ENCODE data around the gene KRT13.

KRT13 gene

GRCh38 chr17:41521574-41522261, 16.3 kb upstream of the KRT13 start:
- in situ Hi-C loops (cut with MboI; ENCODE audit: low sequenced_read_pairs): no loop called here

GRCh38 chr17:41520821-41521521, 15.6 kb upstream of the KRT13 start:
- in situ Hi-C loops (cut with MboI; ENCODE audit: low sequenced_read_pairs): no loop called here

- in situ Hi-C loops (cut with MboI; ENCODE audit: low sequenced_read_pairs): no loop called here
Measured at GRCh38 chr17:41519501-41520224, 14.3 kb upstream of the KRT13 start.

GRCh38 chr17:41518789-41519449, 13.5 kb upstream of the KRT13 start, which contains the start of gene KRT15:
KRT15 (minus strand) TSS chr17:41518890; CDS start chr17:41518827, 63 bp downstream.
- in situ Hi-C loops (cut with MboI; ENCODE audit: low sequenced_read_pairs): no loop called here

- in situ Hi-C loops (cut with MboI; ENCODE audit: low sequenced_read_pairs): no loop called here
Measured at GRCh38 chr17:41518031-41518430, 12.6 kb upstream of the KRT13 start.

GRCh38 chr17:41516830-41517283, 11.4 kb upstream of the KRT13 start:
- in situ Hi-C loops (cut with MboI; ENCODE audit: low sequenced_read_pairs): no loop called here

GRCh38 chr17:41516147-41516829, 10.9 kb upstream of the KRT13 start:
- in situ Hi-C loops (cut with MboI; ENCODE audit: low sequenced_read_pairs): no loop called here

GRCh38 chr17:41513168-41513547, 7.7 kb upstream of the KRT13 start:
- in situ Hi-C loops (cut with MboI; ENCODE audit: low sequenced_read_pairs): no loop called here

GRCh38 chr17:41512546-41513167, 7.2 kb upstream of the KRT13 start:
- in situ Hi-C loops (cut with MboI; ENCODE audit: low sequenced_read_pairs): no loop called here

- in situ Hi-C loops (cut with MboI; ENCODE audit: low sequenced_read_pairs): no loop called here
Measured at GRCh38 chr17:41511716-41512115, 6.3 kb upstream of the KRT13 start.

GRCh38 chr17:41511116-41511515, 5.7 kb upstream of the KRT13 start:
- in situ Hi-C loops (cut with MboI; ENCODE audit: low sequenced_read_pairs): no loop called here

GRCh38 chr17:41510251-41511065, 5.0 kb upstream of the KRT13 start:
- in situ Hi-C loops (cut with MboI; ENCODE audit: low sequenced_read_pairs): no loop called here

- in situ Hi-C loops (cut with MboI; ENCODE audit: low sequenced_read_pairs): loop anchor here (5.0 kb wide), 1 partner anchor 40 kb away; no protein-coding TSS in a partner anchor
Measured at GRCh38 chr17:41507315-41507880, 2.0 kb upstream of the KRT13 start.

- in situ Hi-C loops (cut with MboI; ENCODE audit: low sequenced_read_pairs): loop anchor here (5.0 kb wide), 1 partner anchor 41 kb away; no protein-coding TSS in a partner anchor
Measured at GRCh38 chr17:41505809-41506767, 676 bp upstream of the KRT13 start.

GRCh38 chr17:41504246-41504977, 1.0 kb downstream of the KRT13 start:
- in situ Hi-C loops (cut with MboI; ENCODE audit: low sequenced_read_pairs): no loop called here

GRCh38 chr17:41503202-41503601, 2.2 kb downstream of the KRT13 start:
- in situ Hi-C loops (cut with MboI; ENCODE audit: low sequenced_read_pairs): no loop called here

All from HL-60/S4 treated with phorbol 12-myristate 13-acetate at 8.2 ng/mL for 4 days and 3 days (cell line).